Measurements from ENCODE around the gene RPA4. TPM values are rescaled to one million over a fixed set of nuclear protein-coding genes. Genes with fewer than 3 reads are reported as not detected.

Gene RPA4
- total RNA-seq = 0.66 and 2.2 TPM in 2 replicates

GRCh38 chrX:96883608-96884007 is at the start of gene RPA4:
Gene RPA4, plus strand, starts transcription at chrX:96883908. Its CDS starts 403 bp downstream, at chrX:96884311.

Other genes starting within 250 kb of the RPA4 start
- gene DIAPH2, start 199.1 kb upstream of the RPA4 start, total RNA-seq = 20.3 and 25.6 TPM in 2 replicates

Measured in smooth muscle cell of trachea (primary cell).